ENCODE measurements around the gene SIRT4. TPM values are rescaled to one million over a fixed set of nuclear protein-coding genes. Genes with fewer than 3 reads are reported as not detected.

Gene SIRT4
- total RNA-seq, 1 experiment from 2014 or later: 2.1 TPM

GRCh38 chr12:120254809-120255208, 47.3 kb upstream of the SIRT4 start:
- H3K4me2 ChIP-seq (ENCODE audit: insufficient read depth, insufficient read length, low read length): no peak overlapping the region
- WGBS (ENCODE audit: extremely low coverage, insufficient read length, low lambda C conversion rate): no CpG with 5 or more reads among the region's 7 CpGs
- no peaks in the 10 kb centered on the region for H3K27me3 Mint-ChIP-seq (ENCODE audit: low read depth)
- peaks cover 48 to 50% of the 10 kb centered on the region in 2 experiments for H3K4me1 Mint-ChIP-seq
- H3K56ac ChIP-seq (ENCODE audit: insufficient read length, low read depth, low read length): no peak overlapping the region
- H2BK15ac ChIP-seq (ENCODE audit: low read depth, low read length): no peak overlapping the region
- no peak overlapping the region for H2AK5ac ChIP-seq (ENCODE audit: insufficient read length, low read length)
- no peak overlapping the region for H3K23ac ChIP-seq (ENCODE audit: insufficient read length, low read depth, low read length)
- H4K20me1 ChIP-seq (ENCODE audit: control insufficient read depth, insufficient read depth, insufficient read length): no peaks in the 10 kb centered on the region
- no peaks in the 10 kb centered on the region for H3K27me3 ChIP-seq (ENCODE audit: insufficient read depth, low read length)
- H3K4ac ChIP-seq (ENCODE audit: low read depth, low read length): no peak overlapping the region
- no peaks in the 10 kb centered on the region for H3K9me3 ChIP-seq (ENCODE audit: control insufficient read depth, low read depth, low read length)
- H2BK120ac ChIP-seq (ENCODE audit: low read depth, low read length, poor library complexity, severe bottlenecking): no peak overlapping the region
- peaks cover 28% of the 10 kb centered on the region; the same call in 1 of the 2 replicates for H3K79me2 ChIP-seq (ENCODE audit: insufficient read depth, low read length)
- no peak overlapping the region for H3K4me3 Mint-ChIP-seq
- H3K9ac ChIP-seq (ENCODE audit: extremely low read depth, insufficient read length, low read length): no peak overlapping the region
- H3K4me1 ChIP-seq (ENCODE audit: insufficient read depth, low read length): peaks cover 8% of the 10 kb centered on the region; the same call in 1 of the 2 replicates
- no peak overlapping the region for H2BK12ac ChIP-seq (ENCODE audit: insufficient read length, low read depth, low read length)
- TF ChIP-seq CTCF (conservative IDR thresholded peaks at IDR 0.05): peak; percentile 52
- no peak overlapping the region for H3T11ph ChIP-seq (ENCODE audit: low read length)
- no peak overlapping the region for H2BK5ac ChIP-seq (ENCODE audit: insufficient read length, low read length)
- H3K9me3 Mint-ChIP-seq: no peaks in the 10 kb centered on the region
- H2BK20ac ChIP-seq (ENCODE audit: low read depth, low read length, poor library complexity, severe bottlenecking): no peak overlapping the region
- H4K91ac ChIP-seq (ENCODE audit: insufficient read length, low read depth, low read length): no peak overlapping the region
- peaks cover 2 to 20% (median 6%) of the 10 kb centered on the region in 3 experiments; a peak in 6 of 7 replicates for H3K36me3 Mint-ChIP-seq (ENCODE audit: insufficient read depth in 1 of 3, low read depth in 3 of 3)
- H4K5ac ChIP-seq (ENCODE audit: insufficient read length, low read depth, low read length): no peak overlapping the region
- peak; percentile 45 for DNase-seq
- no peak overlapping the region for H3K18ac ChIP-seq (ENCODE audit: insufficient read length, low read depth, low read length)
- no peak overlapping the region for H3K14ac ChIP-seq (ENCODE audit: insufficient read depth, low read length)
- H3K79me1 ChIP-seq (ENCODE audit: insufficient read depth, low read depth, low read length, poor library complexity, severe bottlenecking): peaks cover 3% of the 10 kb centered on the region
- peak overlapping the region; percentile 34 to 73 (median 67); a peak in 6 of 7 replicates for H3K27ac Mint-ChIP-seq
- H4K8ac ChIP-seq (replicated peaks; ENCODE audit: insufficient read length, low read depth, low read length): no peak overlapping the region
- no peak overlapping the region for H3K27ac ChIP-seq (ENCODE audit: insufficient read length, low read depth, low read length)
- H3K23me2 ChIP-seq (ENCODE audit: insufficient read length, low read depth, low read length, poor library complexity, severe bottlenecking): no peaks in the 10 kb centered on the region
- H2AFZ ChIP-seq (ENCODE audit: low read length): no peak overlapping the region

All from H9 (cell line).